ENCODE data around the gene RBM45. TPM values are rescaled to one million over a fixed set of nuclear protein-coding genes. Genes with fewer than 3 reads are reported as not detected.
"Not testable (repeated sequence)": the region's sequence is repeated elsewhere in the genome, so short reads cannot be mapped to it uniquely, and the experiment has no call there.

The RBM45 gene
- total RNA-seq, 1 donor from 2014 or later = 31.2 TPM

DNA sequence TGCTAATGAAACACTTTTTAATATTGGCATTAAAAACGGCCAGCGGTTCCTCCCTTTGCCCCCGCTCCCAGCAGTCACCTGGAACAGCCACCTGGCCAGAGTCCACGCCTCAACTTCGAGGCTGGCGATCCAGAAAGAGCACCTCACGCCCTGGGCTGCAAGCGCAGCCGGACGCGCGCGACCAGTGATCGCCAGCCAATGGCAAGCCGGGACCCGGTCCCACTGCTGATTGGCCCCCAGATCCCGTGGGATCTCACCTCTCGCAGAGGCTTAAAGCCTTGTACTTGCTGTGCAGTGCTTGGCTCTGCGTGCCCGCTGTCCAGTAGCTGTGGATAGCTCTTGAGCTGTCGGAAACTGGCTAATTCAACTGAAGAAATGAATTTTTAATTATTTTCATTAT lies 4.1 kb upstream of the RBM45 start:
- no peak for DNase-seq

- DNase-seq = no peak
These were observed 2.4 kb upstream of the RBM45 start for GRCh38 chr2:178109813-178110212.

GRCh38 chr2:178110681-178111080 lies 1.6 kb upstream of the RBM45 start:
- no peak for DNase-seq

DNA sequence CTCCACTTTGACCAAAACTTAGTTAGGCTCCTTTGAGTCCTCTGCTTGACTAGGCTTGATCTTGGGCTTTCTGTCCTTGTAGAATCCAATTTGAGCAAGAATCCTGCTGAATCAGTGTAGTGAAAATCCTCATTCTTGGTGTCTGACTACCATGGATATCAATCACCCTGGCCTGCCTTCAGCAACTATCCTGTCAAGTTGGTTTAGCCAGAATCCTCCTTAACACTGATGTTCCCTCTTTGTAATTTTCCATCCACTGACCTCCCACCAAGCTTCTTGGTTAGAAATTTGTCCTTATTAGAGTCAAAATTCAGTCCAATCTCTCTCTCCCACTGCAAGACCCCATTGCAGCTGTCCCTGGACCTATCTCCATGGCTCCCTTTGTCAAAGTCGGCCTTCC lies 494 bp upstream of the RBM45 start:
- DNase-seq = no peak

GRCh38 chr2:178114462-178114861 lies 2.2 kb downstream of the RBM45 start:
- no peak for DNase-seq

- DNase-seq = no peak
These were observed 3.0 kb downstream of the RBM45 start for GRCh38 chr2:178115271-178115670.

- DNase-seq = no peak
These were observed 5.5 kb downstream of the RBM45 start for GRCh38 chr2:178117725-178118124.

- no peak for DNase-seq
These were observed 7.1 kb downstream of the RBM45 start for GRCh38 chr2:178119179-178119922.

GRCh38 chr2:178123163-178123562 lies 10.9 kb downstream of the RBM45 start:
- DNase-seq = no peak

DNA sequence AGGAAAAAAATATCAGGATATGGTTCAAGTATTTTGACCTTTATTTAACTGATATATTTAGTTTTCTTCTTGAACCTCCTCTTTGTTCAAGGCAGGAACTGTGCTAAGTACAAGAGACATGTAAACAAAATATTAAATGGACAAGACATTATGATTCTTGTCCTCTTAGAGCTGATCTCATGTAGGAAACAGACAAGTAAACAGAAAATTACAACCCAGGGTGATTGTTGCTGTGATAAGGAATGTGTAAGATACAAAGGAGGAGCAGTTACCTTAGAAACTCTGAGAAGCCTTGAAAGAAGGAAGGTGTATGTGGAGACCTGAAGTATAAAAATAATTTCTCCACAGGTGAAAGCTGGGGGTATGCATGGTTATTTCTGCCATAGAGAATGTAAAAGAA lies 12.9 kb downstream of the RBM45 start:
- no peak for DNase-seq

DNA sequence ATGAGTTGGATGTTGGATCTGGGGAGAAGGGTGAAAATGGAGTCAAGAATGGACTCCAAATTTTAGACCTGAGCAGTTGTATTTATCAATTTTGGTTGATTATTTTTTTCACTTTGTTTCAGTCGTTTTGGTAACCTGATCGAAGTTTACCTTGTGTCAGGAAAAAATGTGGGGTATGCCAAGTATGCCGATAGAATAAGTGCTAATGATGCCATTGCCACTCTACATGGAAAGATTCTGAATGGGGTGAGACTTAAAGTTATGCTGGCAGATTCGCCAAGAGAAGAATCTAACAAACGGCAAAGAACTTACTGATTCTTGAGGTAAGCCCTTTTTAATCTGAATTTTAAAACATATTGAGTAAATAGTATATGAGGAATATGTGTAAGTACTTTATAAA lies 13.6 kb downstream of the RBM45 start:
- no peak for DNase-seq

DNA sequence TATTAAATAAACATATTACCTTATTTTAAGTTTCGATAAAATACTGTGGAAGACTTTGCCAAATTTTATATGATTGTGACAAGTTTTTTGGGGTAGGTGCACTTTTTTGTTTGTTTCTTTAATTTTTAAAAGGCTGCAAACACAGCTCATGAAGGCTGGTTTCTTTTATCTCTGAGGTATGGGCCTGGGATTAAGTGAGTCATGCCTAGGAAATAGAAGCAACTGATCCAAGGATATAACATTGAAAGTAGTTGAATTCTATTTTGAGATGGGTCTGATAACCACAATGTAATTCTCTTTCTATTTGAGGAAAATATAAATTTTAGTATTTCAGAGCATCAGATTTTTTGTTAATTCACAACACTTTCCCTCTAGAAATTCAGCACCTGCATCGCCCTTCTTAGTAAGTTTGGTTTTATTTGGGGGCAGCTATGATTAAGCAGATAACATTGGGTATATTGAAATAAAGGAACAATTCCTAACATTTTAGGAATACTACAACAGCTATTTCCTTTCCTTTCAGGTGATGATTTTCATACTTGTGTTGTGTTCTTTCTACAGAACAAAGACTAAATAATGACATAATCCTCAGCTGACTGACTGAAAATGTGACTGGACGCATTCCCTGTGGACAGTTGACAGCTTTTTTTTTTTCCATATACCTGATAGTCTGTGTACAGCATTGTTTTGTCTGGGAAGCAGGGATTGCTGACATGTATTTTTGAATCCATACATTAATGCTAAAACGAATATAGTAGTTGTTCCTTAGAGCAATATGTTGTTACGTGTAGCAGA lies 16.8 kb downstream of the RBM45 start:
- DNase-seq = no peak

- DNase-seq = no peak
These were observed 24.2 kb downstream of the RBM45 start for GRCh38 chr2:178136321-178137025.

GRCh38 chr2:178142274-178143065 lies 30.2 kb downstream of the RBM45 start:
- DNase-seq = no peak

GRCh38 chr2:178143481-178143880 lies 31.2 kb downstream of the RBM45 start:
- DNase-seq = no peak

- DNase-seq = no peak
These were observed 39.8 kb downstream of the RBM45 start for GRCh38 chr2:178152033-178152432.

GRCh38 chr2:178152542-178152941 lies 40.3 kb downstream of the RBM45 start:
- DNase-seq = no peak

DNA sequence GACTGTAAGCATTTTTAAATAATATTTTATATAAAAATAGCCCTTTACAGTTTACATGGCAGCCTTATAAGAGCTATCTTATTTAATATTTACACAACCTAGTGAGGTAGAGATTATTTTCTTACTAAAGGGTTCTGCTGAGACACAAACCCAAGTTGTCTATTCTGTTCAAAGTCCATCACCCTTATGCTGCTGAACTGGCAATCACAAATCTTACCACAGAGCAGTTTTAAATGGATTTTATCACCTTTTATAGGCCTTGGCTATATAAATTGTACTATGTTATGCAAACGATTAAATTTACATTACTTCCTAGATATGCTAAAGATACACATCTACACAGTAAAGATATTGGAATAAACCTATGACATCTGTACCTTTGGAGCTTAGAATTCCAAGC lies 40.7 kb downstream of the RBM45 start:
- no peak for DNase-seq

DNA sequence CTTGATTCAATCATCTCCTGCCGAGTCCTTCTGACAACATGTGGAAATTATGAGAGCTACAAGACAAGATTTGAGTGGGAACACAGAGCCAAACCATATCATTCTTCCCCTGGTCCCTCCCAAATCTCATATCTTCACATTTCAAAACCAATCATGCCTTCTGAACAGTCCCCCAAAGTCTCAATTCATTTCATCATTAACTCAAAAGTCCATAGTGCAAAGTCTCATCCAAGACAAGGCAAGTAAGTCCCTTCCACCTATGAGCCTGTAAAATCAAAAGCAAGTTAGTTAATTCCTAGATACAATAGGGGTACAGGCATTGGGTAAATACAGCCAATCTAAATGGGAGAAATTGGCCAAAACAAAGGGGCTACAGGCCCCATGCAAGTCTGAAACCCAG lies 41.6 kb downstream of the RBM45 start:
- not testable (repeated sequence) for DNase-seq

DNA sequence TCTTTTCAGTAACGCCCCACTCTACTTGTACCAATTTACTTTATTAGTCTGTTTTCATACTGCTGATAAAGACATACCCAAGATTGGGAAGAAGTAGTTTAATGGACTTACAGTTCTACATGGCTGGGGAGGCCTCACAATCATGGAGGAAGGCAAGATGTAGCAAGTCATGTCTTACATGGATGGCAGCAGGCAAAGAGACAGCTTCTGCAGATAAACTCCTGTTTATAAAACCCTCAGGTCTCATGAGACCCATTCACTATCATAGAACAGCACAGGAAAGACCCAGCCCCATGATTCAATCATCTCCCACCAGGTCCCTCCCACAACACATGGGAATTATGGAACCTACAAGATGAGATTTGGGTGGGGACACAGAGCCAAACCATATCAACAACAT lies 43.3 kb downstream of the RBM45 start:
- DNase-seq = no peak

GRCh38 chr2:178157574-178157973 lies 45.3 kb downstream of the RBM45 start:
- DNase-seq = no peak

GRCh38 chr2:178159966-178160365 lies 47.7 kb downstream of the RBM45 start:
- no peak for DNase-seq
